IPS-11a (cell line): ENCODE results near the gene ST6GAL1.
"Not testable (repeated sequence)": the region's sequence is repeated elsewhere in the genome, so short reads cannot be mapped to it uniquely, and the experiment has no call there.

ENCODE experiments used
- H3K4me3 ChIP-seq: one replicate; pipeline ENCODE4 v1.5.1; 2013; ENCODE audit warnings: low read depth, low read length, control low read depth

The ST6GAL1 gene

DNA sequence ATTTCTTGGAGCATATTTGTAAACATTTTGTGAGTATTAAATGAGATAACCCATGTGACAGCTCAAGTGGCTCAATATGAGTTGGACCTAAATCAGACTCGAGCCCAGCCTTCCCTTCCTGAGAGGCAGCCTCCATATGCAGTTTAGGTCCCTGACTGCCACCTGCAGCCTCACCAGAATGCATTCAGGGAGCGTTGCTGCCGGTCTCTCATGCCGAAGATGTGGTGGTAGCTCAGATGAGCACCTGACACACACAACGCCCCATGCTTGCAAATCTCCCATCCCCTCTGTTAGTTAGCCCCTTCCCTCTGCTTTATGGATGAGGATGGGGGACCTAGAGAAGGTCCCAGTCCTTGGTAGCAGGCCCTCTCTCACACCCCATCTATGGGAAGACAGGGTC lies 9.2 kb downstream of the ST6GAL1 start:
- no peak overlapping the region for H3K4me3 ChIP-seq

- no peak overlapping the region for H3K4me3 ChIP-seq
Measured at GRCh38 chr3:186940967-186941366, 10.6 kb downstream of the ST6GAL1 start.

DNA sequence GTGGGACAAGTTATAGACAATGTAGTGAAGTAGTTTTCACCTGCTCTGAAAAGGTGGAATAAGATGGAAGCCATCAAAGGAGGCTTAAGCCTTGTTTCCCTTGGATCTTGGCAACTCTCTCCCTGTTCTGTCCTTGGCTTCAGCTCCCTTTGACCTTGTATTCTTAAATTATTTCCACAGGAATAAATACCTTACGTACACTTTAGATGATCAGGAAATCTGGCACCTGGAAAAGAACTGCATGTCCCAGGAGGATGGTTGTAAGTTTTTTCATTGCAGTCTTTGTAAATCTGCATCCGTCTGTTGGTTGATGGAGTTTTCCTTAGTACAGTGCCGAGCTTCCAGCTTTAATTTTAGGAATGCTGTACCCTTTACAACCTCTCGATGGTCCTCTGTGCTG lies 11.8 kb downstream of the ST6GAL1 start:
- no peak overlapping the region for H3K4me3 ChIP-seq

DNA sequence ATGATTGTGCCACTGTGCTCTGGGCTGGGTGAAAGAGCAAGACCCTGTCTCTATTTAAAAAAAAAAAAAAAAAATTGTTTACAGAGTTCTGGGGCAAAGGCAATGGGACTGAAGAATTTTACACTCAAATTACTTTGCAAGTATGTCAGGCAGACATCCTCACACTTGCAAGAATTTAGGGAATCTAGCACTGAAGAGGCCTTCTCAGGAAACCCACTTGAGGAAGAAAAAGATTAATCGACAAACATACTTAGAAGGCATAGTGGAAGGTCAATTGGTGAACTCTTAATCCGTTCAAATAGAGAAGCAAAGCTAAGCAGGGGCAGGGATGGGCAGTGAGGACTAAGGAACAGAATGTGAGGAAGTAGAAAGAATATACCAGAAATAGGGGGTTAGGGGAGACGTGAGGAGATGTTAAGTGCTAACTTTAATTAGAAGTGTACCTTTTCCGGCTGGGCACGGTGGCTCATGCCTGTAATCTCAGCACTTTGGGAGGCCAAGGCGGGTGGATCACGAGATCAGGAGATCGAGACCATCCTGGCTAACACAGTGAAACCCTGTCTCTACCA lies 15.0 kb downstream of the ST6GAL1 start:
- H3K4me3 ChIP-seq, result no peak overlapping the region

DNA sequence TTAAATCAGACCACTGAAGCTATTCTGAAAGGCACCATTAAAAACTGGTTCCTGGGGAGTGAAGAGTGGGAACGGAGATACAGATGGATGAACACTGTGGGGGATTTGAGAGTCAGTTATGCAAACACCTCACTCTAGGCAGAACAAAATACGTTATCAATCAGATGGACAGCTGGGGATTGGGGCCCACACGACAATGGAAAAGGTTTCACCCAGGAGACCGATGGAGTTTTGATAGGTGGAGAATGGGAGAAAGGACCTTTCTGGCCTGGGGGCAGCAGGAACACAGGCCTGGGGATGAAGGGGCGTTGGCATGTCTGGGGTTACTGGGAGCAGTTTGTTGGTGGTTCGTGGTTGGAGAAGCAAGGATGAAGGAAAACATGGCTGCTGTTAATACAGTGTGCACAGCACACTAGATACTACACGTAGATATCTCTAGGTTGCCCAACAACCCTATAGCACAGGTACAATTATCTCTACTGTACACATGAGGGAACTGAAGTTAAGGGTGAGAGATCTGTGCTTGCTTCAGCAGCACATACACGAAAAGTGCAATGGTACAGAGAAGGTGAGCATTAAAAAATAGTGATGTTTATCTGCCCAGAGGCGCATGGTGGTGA lies 16.5 kb downstream of the ST6GAL1 start:
- no peak overlapping the region for H3K4me3 ChIP-seq

DNA sequence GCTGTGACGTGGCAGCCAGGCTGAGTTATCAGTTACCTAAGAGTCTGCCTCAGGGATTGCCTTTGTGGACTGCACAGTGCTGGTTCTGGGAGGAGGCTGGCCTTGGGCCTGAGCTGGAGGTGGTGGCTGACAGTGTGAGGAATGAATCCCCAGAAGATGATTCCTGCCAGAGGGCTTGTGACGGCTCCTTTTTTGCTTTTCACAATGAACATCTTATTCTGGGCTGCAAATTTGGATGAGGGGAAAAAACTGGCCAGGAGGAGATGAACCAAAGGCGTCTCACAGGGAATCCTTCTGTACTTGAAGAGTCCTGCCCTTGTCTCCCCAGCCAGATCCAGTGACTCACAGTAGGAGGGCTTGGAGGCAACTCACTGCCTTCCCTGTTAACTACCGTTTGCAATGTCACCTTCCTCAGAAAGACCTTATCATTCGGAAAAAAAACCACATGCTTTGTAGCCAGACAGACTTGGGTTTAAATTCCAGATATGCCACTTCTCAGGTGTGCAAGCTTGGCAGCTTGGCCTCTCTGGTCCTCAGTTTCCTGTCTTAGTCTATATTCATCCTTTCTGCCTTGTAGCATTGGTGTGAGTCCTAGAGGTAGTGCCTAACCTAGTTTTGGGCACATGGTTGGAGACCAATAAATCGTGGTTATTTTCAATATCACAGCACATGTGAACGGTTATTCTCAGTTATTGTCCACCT lies 19.1 kb downstream of the ST6GAL1 start:
- no peak overlapping the region for H3K4me3 ChIP-seq

DNA sequence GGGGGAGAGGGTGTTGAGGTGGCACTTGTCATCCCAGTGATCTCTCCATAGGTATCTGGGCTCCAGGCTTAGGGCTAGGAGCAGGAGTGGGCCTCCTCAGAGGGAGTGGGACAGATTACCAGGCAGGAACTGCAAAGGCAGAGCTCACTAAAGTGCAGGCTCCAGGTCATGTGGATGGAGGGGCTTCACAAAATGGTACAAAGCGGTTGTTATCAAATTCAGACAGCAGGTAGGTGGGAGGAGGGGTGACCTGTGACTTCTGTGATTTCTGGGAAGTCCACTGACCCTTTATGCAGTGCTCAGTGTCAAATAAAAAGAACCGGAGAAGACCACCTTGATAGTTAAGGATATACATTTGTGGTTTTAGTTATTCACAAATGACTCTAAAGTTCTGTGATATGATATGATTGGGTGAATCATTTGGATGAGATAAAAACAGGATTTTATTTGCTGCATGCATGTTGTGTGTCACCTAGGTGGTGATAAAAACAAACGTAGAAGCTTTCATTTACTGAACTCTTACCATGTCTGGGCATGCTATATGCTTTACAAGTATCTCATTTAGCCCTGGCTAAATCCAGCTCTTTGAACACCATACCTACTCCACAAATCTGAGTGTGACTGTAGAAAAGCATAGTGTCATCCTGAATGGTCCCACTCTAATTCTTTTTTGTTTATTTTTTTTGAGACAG lies 20.2 kb downstream of the ST6GAL1 start:
- no peak overlapping the region for H3K4me3 ChIP-seq

GRCh38 chr3:186951640-186952552 lies 21.6 kb downstream of the ST6GAL1 start:
- no peak overlapping the region for H3K4me3 ChIP-seq

DNA sequence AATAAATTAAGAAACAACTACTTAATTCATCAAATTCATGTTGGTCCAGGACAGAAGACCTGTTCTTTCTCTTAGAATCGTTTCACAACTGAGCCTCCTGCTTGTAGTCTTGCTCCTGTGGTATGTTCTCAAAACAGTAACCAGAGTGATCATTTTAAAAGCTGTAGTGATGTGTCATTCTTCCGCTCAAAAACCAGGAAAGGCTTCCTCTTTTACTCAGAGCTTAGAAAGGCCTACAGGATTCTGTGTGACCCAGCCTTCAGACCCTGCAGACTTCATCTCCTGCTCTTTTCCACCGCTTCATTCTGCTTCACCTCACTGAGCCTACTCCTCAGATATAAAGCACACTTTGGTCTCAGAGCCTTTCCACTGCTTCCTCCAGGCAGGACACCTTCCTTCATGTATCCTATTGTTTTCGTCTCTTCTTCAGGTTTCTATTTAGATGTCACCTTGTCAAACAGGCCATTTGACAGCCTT lies 22.7 kb downstream of the ST6GAL1 start:
- no peak overlapping the region for H3K4me3 ChIP-seq

- H3K4me3 ChIP-seq, result not testable (repeated sequence)
Measured at GRCh38 chr3:186953992-186954699, 23.8 kb downstream of the ST6GAL1 start.

DNA sequence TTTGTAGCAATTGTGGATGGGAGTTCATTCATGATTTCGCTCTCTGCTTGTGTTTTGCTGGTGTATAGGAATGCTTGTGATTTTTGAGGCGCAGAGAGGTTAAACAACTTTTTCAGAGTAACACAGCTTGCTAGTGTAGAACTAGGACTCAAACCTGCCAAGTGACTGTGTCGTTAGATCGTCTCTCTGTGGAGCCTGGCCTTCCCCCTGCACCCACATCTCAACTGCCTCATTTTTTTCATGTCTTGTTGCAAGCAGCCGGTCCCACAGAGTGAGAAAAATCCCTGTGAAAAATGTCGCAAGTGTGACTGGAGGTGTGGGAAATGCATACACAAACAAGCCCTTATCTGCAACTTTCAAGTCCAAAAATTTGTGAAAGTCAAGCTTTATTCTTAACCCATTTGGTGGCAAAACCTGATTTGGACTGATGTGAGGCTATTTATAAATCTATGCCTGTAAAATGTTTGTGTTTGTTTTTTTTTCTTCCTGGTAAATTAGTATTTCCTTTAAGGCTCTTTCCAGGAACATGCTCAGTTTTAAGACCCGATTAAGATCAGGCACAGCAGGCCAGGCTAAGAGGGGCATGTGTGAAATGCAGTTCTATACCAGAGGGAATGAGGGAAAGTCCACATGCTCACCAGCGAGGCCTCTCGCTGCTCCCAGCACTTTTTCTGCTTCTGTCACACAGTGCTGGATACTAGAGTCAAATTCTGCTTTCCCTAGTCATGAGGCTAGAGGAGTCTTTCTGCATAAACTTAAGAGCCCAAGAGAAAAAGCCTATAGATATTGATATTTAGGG lies 25.8 kb downstream of the ST6GAL1 start:
- no peak overlapping the region for H3K4me3 ChIP-seq

DNA sequence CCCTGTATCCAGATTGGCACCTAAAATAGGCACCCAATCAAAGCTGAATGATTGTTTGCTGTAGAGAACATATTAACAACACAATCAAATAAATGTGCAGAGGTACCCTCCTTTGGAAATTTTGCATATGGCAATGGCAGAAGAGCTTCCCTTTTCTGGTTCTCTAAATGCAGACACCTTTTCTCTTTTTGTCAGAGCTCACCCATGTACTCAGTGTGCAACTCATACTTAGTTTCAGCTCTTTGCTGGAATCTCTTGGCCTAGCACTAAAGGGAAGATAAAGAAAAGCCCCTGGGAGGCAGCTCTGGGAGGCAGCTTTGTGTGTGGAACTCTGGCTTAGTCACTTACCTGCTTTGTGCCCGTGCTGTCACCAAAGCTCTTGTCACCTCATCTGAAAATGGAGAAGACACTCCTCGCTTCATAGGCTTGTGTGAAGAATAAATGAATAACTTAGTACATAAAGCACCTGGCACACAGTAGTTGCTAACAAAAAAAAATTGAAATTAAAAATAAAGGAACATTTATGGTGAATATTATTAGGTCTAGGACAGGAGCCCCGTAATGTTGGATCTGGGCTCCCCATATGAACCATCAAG lies 28.8 kb downstream of the ST6GAL1 start:
- H3K4me3 ChIP-seq, result no peak overlapping the region

- no peak overlapping the region for H3K4me3 ChIP-seq
Measured at GRCh38 chr3:186960347-186960746, 30.0 kb downstream of the ST6GAL1 start.

DNA sequence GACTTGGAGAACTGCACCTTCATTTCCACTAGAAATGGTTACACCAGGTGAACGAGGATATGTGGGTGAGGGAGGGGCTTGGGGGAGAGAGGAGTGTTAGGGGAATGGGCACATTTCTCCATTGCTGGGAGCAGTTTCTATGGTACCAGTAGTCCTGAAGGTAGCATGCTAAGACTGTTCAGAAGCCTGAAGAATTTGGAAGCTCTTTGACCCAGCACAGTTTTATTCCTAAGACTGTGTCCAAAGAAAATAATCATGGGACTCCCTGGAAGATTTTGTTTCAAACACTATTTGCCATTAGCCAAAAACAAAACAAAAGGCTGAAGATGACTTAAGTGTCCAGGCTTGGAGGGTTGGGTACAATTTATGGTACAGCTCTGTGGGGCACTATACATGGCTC lies 32.1 kb downstream of the ST6GAL1 start:
- no peak overlapping the region for H3K4me3 ChIP-seq

- no peak overlapping the region for H3K4me3 ChIP-seq
Measured at GRCh38 chr3:186963636-186964035, 33.3 kb downstream of the ST6GAL1 start.

- no peak overlapping the region for H3K4me3 ChIP-seq
Measured at GRCh38 chr3:186964071-186964470, 33.7 kb downstream of the ST6GAL1 start.

- H3K4me3 ChIP-seq, result no peak overlapping the region
Measured at GRCh38 chr3:186964616-186965015, 34.3 kb downstream of the ST6GAL1 start.

DNA sequence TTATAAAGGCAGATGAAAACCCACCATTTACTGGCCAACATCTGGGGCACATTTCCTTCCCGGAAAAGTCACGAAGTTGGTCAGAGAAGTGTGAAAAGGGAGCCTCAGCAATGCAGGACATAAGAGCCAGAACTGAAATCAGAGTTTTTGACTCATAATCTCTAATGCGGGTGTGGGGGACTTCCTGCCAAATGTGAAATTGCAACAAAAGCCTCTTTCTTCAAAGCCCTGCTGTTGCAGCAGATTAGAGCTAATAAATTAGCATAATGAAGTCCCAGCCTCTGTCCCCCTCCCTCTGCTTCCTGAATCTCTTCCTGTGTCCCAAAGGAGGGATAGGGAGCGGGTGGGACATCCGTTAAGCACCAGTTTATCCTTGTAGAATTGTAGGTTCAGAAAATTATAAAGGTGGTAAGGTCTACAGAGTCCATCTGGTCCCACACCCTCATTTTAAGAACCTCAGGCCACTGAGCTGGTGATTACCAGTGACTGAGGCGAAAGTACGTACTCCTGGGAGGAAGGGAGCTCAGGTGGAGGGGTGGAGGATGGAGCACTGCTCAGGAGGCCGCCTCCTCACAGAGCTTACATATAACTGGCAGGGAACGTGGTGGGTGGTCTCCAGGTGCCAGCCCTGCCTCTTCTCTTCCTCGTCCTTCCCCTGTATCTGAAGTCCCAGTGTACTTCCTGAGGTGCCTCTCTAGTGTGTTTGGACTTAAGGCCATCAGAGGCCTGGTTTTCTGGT lies 35.0 kb downstream of the ST6GAL1 start:
- H3K4me3 ChIP-seq, result no peak overlapping the region
